GM06990 (cell line): ENCODE data around the gene RPS4Y1.

Experiments
- DNase-seq: peaks from one replicate; pipeline ENCODE4 v3.0.0-alpha.2; 2011; ENCODE audit not compliant: insufficient read length; ENCODE audit errors: extremely low read depth
- H3K27me3 ChIP-seq: replicated peaks from 2 replicates; pipeline ENCODE4 v1.6.0; 2011; ENCODE audit warnings: low read length; ENCODE audit not compliant: control insufficient read depth, insufficient read depth
- H3K36me3 ChIP-seq: 2 replicates; pipeline ENCODE4 v1.5.1; 2011; ENCODE audit warnings: low read length; ENCODE audit not compliant: control insufficient read depth, insufficient read depth
- H3K4me3 ChIP-seq: replicated peaks from 2 replicates; pipeline ENCODE4 v1.5.1; 2011; ENCODE audit warnings: low read depth, mild to moderate bottlenecking, control low read depth, low read length
- CTCF ChIP-seq: IDR thresholded peaks from 2 replicates; pipeline ENCODE4 v1.5.1; 2011; ENCODE audit warnings: low read length, control low read depth, mild to moderate bottlenecking, inconsistent platforms; ENCODE audit not compliant: insufficient read depth, poor library complexity, severe bottlenecking

RPS4Y1 gene

DNA sequence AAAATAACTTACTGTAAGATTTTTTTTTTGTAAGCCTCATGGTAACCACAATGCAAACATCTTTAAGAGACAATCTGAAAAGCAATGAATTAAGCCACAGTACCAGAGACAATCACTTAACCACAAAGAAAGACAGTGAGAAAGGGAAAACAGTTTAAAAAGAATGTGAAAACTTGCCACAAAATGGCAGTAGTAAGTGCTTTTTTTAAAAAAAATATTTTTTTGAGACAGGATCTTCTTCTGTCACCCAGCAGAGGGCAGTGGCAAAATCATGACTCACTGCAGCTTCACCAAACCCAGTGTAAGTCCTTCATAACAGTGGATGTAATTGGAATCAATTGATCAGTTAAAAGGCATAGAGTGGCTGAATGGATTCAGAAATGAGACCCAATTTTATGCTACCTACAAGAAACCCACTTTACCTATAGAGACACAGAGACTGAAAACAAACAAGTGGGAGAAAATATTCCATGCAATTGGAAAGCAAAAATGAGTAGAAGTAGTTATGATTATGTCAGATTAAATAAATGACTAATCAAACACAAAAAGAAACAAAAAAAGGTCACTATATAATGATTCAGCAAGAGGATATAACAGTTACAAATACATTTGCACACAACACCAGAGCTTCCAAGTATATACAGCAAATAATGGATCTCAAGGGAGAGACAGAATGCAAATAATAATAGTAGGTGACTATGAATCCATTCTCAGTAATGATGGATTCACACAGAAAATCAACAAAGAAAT is 71.8 kb downstream of the RPS4Y1 start:
- Histone ChIP-seq H3K27me3 (no peaks in the 10 kb centered on the region), H3K4me3 (no peak overlapping the region), H3K36me3 (no peaks in the 10 kb centered on the region)
- no peak for TF ChIP-seq CTCF
- DNase-seq, result no peak
